ENCODE results near the gene RSPH10B. TPM values are rescaled to one million over a fixed set of nuclear protein-coding genes. Genes with fewer than 3 reads are reported as not detected.
"Not testable (repeated sequence)": the region's sequence is repeated elsewhere in the genome, so short reads cannot be mapped to it uniquely, and the experiment has no call there.

The RSPH10B gene
- total and polyA plus RNA-seq, 5 donors: 0.11 TPM; not detected in 4

GRCh38 chr7:5924630-5925029 is 45.9 kb downstream of the RSPH10B start:
- H3K27me3 ChIP-seq (ENCODE audit: control insufficient read depth, insufficient read depth); DNase-seq; H3K9me3 ChIP-seq (ENCODE audit: control insufficient read depth, low read length); intact Hi-C loops (cut with DNase I); ATAC-seq; H3K27ac ChIP-seq (ENCODE audit: low read length); H3K4me1 ChIP-seq (ENCODE audit: control insufficient read depth, insufficient read depth, low read length); H3K4me3 ChIP-seq (ENCODE audit: low read length): not testable (repeated sequence)
- WGBS: 100% methylated on average over 2 of the region's 12 CpGs

GRCh38 chr7:5924180-5924579 is 46.3 kb downstream of the RSPH10B start:
- 100% methylated on average over 1 of the region's 2 CpGs for WGBS

GRCh38 chr7:5916529-5916928 is 54.0 kb downstream of the RSPH10B start:
- H3K4me3 ChIP-seq (ENCODE audit: low read length); H3K9me3 ChIP-seq (ENCODE audit: control insufficient read depth, low read length); H3K4me1 ChIP-seq (ENCODE audit: control insufficient read depth, insufficient read depth, low read length); H3K27ac ChIP-seq (ENCODE audit: low read length); intact Hi-C loops (cut with DNase I); DNase-seq; H3K27me3 ChIP-seq (ENCODE audit: control insufficient read depth, insufficient read depth): not testable (repeated sequence)
- WGBS: 79% methylated on average over 5 of the region's 6 CpGs
- ATAC-seq: peak in 1 of 2 donors; percentile 42

More at GRCh38 chr7:5924180-5924579, 46.3 kb downstream of the RSPH10B start:
- H3K4me3 ChIP-seq (ENCODE audit: low read length); H3K27ac ChIP-seq (ENCODE audit: low read length); H3K9me3 ChIP-seq (ENCODE audit: control insufficient read depth, low read length); intact Hi-C loops (cut with DNase I); H3K27me3 ChIP-seq (ENCODE audit: control insufficient read depth, insufficient read depth); ATAC-seq; H3K4me1 ChIP-seq (ENCODE audit: control insufficient read depth, insufficient read depth, low read length); DNase-seq: not testable (repeated sequence)

GRCh38 chr7:5908835-5909234 is 61.7 kb downstream of the RSPH10B start:
- DNase-seq; H3K9me3 ChIP-seq (ENCODE audit: control insufficient read depth, low read length); H3K4me1 ChIP-seq (ENCODE audit: control insufficient read depth, insufficient read depth, low read length); ATAC-seq; H3K27ac ChIP-seq (ENCODE audit: low read length); H3K27me3 ChIP-seq (ENCODE audit: control insufficient read depth, insufficient read depth); intact Hi-C loops (cut with DNase I); H3K4me3 ChIP-seq (ENCODE audit: low read length): not testable (repeated sequence)
- WGBS: 79% methylated on average over 6 of the region's 6 CpGs

GRCh38 chr7:5904726-5905125 is 65.8 kb downstream of the RSPH10B start:
- DNase-seq; ATAC-seq; H3K27ac ChIP-seq (ENCODE audit: low read length); H3K27me3 ChIP-seq (ENCODE audit: control insufficient read depth, insufficient read depth); intact Hi-C loops (cut with DNase I); H3K9me3 ChIP-seq (ENCODE audit: control insufficient read depth, low read length); H3K4me3 ChIP-seq (ENCODE audit: low read length); H3K4me1 ChIP-seq (ENCODE audit: control insufficient read depth, insufficient read depth, low read length): not testable (repeated sequence)
- 95% methylated on average over 5 of the region's 5 CpGs for WGBS

- H3K27ac ChIP-seq (ENCODE audit: low read length); H3K4me3 ChIP-seq (ENCODE audit: low read length); H3K4me1 ChIP-seq (ENCODE audit: control insufficient read depth, insufficient read depth, low read length); ATAC-seq; H3K27me3 ChIP-seq (ENCODE audit: control insufficient read depth, insufficient read depth); intact Hi-C loops (cut with DNase I); DNase-seq; H3K9me3 ChIP-seq (ENCODE audit: control insufficient read depth, low read length): not testable (repeated sequence)
- WGBS: 94% methylated on average over 6 of the region's 6 CpGs
These were observed 67.5 kb downstream of the RSPH10B start for GRCh38 chr7:5903002-5903401.

- peak; percentile 97 to 98 for ATAC-seq
- 0% methylated on average over 21 of the region's 64 CpGs for WGBS
- intact Hi-C loops (cut with DNase I): not testable (repeated sequence)
These were observed 71.8 kb downstream of the RSPH10B start, which contains the start of gene CCZ1 for GRCh38 chr7:5898480-5899224. Gene CCZ1 (plus strand): TSS chr7:5898733. CDS start chr7:5898800, 67 bp downstream.

GRCh38 chr7:5897369-5897919 is 73.0 kb downstream of the RSPH10B start:
- H3K27ac ChIP-seq (ENCODE audit: low read length); intact Hi-C loops (cut with DNase I); H3K9me3 ChIP-seq (ENCODE audit: control insufficient read depth, low read length); H3K4me3 ChIP-seq (ENCODE audit: low read length); ATAC-seq; H3K4me1 ChIP-seq (ENCODE audit: control insufficient read depth, insufficient read depth, low read length); H3K27me3 ChIP-seq (ENCODE audit: control insufficient read depth, insufficient read depth); DNase-seq: not testable (repeated sequence)
- WGBS: 44% methylated on average over 12 of the region's 13 CpGs

More at GRCh38 chr7:5898480-5899224, 71.8 kb downstream of the RSPH10B start, which contains the start of gene CCZ1:
- not testable (repeated sequence) for H3K9me3 ChIP-seq (ENCODE audit: control insufficient read depth, low read length); H3K4me1 ChIP-seq (ENCODE audit: control insufficient read depth, insufficient read depth, low read length); H3K27ac ChIP-seq (ENCODE audit: low read length); H3K27me3 ChIP-seq (ENCODE audit: control insufficient read depth, insufficient read depth)
- DNase-seq: peak; percentile 70 to 89 (median 87)
- peak within 1 kb of the TSS; percentile 75 for H3K4me3 ChIP-seq (ENCODE audit: low read length)

GRCh38 chr7:5892498-5892897 is 78.0 kb downstream of the RSPH10B start:
- Histone ChIP-seq H3K4me1 (ENCODE audit: control insufficient read depth, insufficient read depth, low read length) (no peaks in the 10 kb centered on the region), H3K9me3 (ENCODE audit: control insufficient read depth, low read length) (no peaks in the 10 kb centered on the region), H3K27me3 (ENCODE audit: control insufficient read depth, insufficient read depth) (no peaks in the 10 kb centered on the region), H3K27ac (ENCODE audit: low read length) (no peak overlapping the region), H3K4me3 (ENCODE audit: low read length) (no peak overlapping the region)
- DNase-seq (no peak), ATAC-seq (no peak)
- intact Hi-C loops (cut with DNase I): no loop called here
- WGBS: 95% methylated on average over 9 of the region's 9 CpGs

- H3K9me3 ChIP-seq (ENCODE audit: control insufficient read depth, low read length); H3K27ac ChIP-seq (ENCODE audit: low read length); ATAC-seq; H3K4me1 ChIP-seq (ENCODE audit: control insufficient read depth, insufficient read depth, low read length); H3K4me3 ChIP-seq (ENCODE audit: low read length); intact Hi-C loops (cut with DNase I); H3K27me3 ChIP-seq (ENCODE audit: control insufficient read depth, insufficient read depth); DNase-seq: not testable (repeated sequence)
- WGBS: 90% methylated on average over 2 of the region's 2 CpGs
These were observed 80.2 kb downstream of the RSPH10B start for GRCh38 chr7:5890244-5890643.

- H3K27ac ChIP-seq (ENCODE audit: low read length); H3K4me3 ChIP-seq (ENCODE audit: low read length); intact Hi-C loops (cut with DNase I); H3K27me3 ChIP-seq (ENCODE audit: control insufficient read depth, insufficient read depth); ATAC-seq; H3K9me3 ChIP-seq (ENCODE audit: control insufficient read depth, low read length); DNase-seq; H3K4me1 ChIP-seq (ENCODE audit: control insufficient read depth, insufficient read depth, low read length): not testable (repeated sequence)
- 90% methylated on average over 5 of the region's 5 CpGs for WGBS
These were observed 82.5 kb downstream of the RSPH10B start for GRCh38 chr7:5888021-5888420.

Data from right cardiac atrium (tissue), 5 donors.